Endodermal cell (in vitro differentiated cells): ENCODE results near the gene CLCN2. TPM values are rescaled to one million over a fixed set of nuclear protein-coding genes. Genes with fewer than 3 reads are reported as not detected.

ENCODE experiments used
- DNase-seq: peaks from one replicate; pipeline ENCODE4 v3.0.0-alpha.2; 2017
- H3K27ac ChIP-seq: 2 replicates; pipeline ENCODE4 v1.5.1; 2013; ENCODE audit warnings: mild to moderate bottlenecking, low read depth, low read length, moderate library complexity
- H3K27me3 ChIP-seq: 2 replicates; pipeline ENCODE4 v1.6.1; 2013; ENCODE audit warnings: mild to moderate bottlenecking, low read length, moderate library complexity; ENCODE audit not compliant: insufficient read depth, control insufficient read depth, poor library complexity, severe bottlenecking
- H3K36me3 ChIP-seq: 2 replicates; pipeline ENCODE4 v1.7.0; 2013; ENCODE audit warnings: mild to moderate bottlenecking, low read length, moderate library complexity; ENCODE audit not compliant: control insufficient read depth, insufficient read depth
- H3K4me1 ChIP-seq: one replicate; pipeline ENCODE4 v1.7.0; 2013; ENCODE audit warnings: low read length; ENCODE audit not compliant: control insufficient read depth, insufficient read depth
- H3K4me3 ChIP-seq: 2 replicates; pipeline ENCODE4 v1.5.1; 2013; ENCODE audit warnings: mild to moderate bottlenecking, low read length, moderate library complexity
- H3K9ac ChIP-seq: 2 replicates; pipeline ENCODE4 v1.6.1; 2013; ENCODE audit warnings: mild to moderate bottlenecking, low read length, moderate library complexity; ENCODE audit not compliant: poor library complexity, severe bottlenecking; ENCODE audit errors: extremely low read depth
- H3K9me3 ChIP-seq: 2 replicates; pipeline ENCODE4 v1.6.1; 2013; ENCODE audit warnings: mild to moderate bottlenecking, low read length, moderate library complexity; ENCODE audit not compliant: control insufficient read depth
- H3K27ac Mint-ChIP-seq: 2 replicates; pipeline ENCODE4 v1.8.0; 2020; ENCODE audit warnings: mixed read lengths
- H3K27me3 Mint-ChIP-seq: 2 replicates; pipeline ENCODE4 v1.8.0; 2021; ENCODE audit warnings: mild to moderate bottlenecking, mixed read lengths; ENCODE audit not compliant: insufficient read depth
- H3K36me3 Mint-ChIP-seq: 2 replicates; pipeline ENCODE4 v1.8.0; 2020; ENCODE audit warnings: low read depth, mixed read lengths
- H3K4me1 Mint-ChIP-seq: 2 replicates; pipeline ENCODE4 v1.8.0; 2020; ENCODE audit warnings: mixed read lengths
- H3K4me3 Mint-ChIP-seq: 2 replicates; pipeline ENCODE4 v1.8.0; 2020; ENCODE audit warnings: mild to moderate bottlenecking, moderate library complexity, mixed read lengths
- H3K9me3 Mint-ChIP-seq: 2 replicates; pipeline ENCODE4 v1.8.0; 2020; ENCODE audit warnings: mild to moderate bottlenecking, mixed read lengths
- CTCF ChIP-seq: fragments of 200-600 bp; sonication (generic); conservative IDR thresholded peaks from 2 replicates; pipeline ENCODE4 v1.5.0; 2021; ENCODE audit warnings: antibody characterized with exemption, mild to moderate bottlenecking
- WGBS, 2 experiments: methylation state at CpG; one replicate each; pipeline versions ENCODE4 v1.1.5 to v1.1.7; 2013; ENCODE audit warnings: missing lambda C conversion rate in 2 of 2, mixed read lengths in 1 of 2; ENCODE audit not compliant: insufficient coverage in 1 of 2, insufficient read length in 1 of 2; 5-methylcytosine and 5-hydroxymethylcytosine counted together
- total RNA-seq, 2 donors: library from RNA; stranded (reverse); fragmentation: NEBNext Ultra II Directional in 1 of 2; extraction: Animal tissue kit (Norgen Biotek cat#: 25700) in 1 of 2; gene quantifications; 2 replicates in 1 of 2; 3 replicates in 1 of 2; pipeline ENCODE4 v1.2.1, GENCODE V29; 2021

Gene CLCN2
- total RNA-seq, 2 donors from 2014 or later, result 32.4 to 38.4 TPM

GRCh38 chr3:184405075-184406030 lies 43.9 kb upstream of the CLCN2 start:
- Histone ChIP-seq H3K36me3 (no peaks in the 10 kb centered on the region), H3K4me1 (no peaks in the 10 kb centered on the region), H3K4me3 (no peak overlapping the region), H3K9ac (no peak overlapping the region), H3K9me3 (no peaks in the 10 kb centered on the region), H3K27ac (no peak overlapping the region), H3K27me3 (peaks cover 14% of the 10 kb centered on the region)
- no peak for DNase-seq
- no peak for TF ChIP-seq CTCF
- H3K4me3 Mint-ChIP-seq, result no peak overlapping the region
- no peaks in the 10 kb centered on the region for H3K9me3 Mint-ChIP-seq
- H3K36me3 Mint-ChIP-seq, result no peaks in the 10 kb centered on the region
- 90 to 91% methylated on average over 10 to 19 of the region's 20 CpGs for WGBS, 2 experiments
- H3K27ac Mint-ChIP-seq, result no peak overlapping the region
- peaks cover 14% of the 10 kb centered on the region for H3K27me3 Mint-ChIP-seq
- peaks cover 4% of the 10 kb centered on the region for H3K4me1 Mint-ChIP-seq

GRCh38 chr3:184399410-184399809 lies 38.0 kb upstream of the CLCN2 start:
- Mint-ChIP-seq H3K36me3 (no peaks in the 10 kb centered on the region), H3K27ac (no peak overlapping the region), H3K4me1 (peaks cover 2% of the 10 kb centered on the region), H3K27me3 (peaks cover 14% of the 10 kb centered on the region), H3K9me3 (no peaks in the 10 kb centered on the region), H3K4me3 (no peak overlapping the region)
- no peak overlapping the region for H3K9ac ChIP-seq
- 12 to 20% methylated on average over 2 to 9 of the region's 9 CpGs for WGBS, 2 experiments
- no peaks in the 10 kb centered on the region for H3K36me3 ChIP-seq
- peaks cover 14% of the 10 kb centered on the region for H3K27me3 ChIP-seq
- H3K27ac ChIP-seq, result no peak overlapping the region
- TF ChIP-seq CTCF, result no peak
- peak overlapping the region; percentile 69 for H3K4me3 ChIP-seq
- H3K9me3 ChIP-seq, result no peaks in the 10 kb centered on the region
- H3K4me1 ChIP-seq, result peaks cover 3% of the 10 kb centered on the region
- peak; percentile 77 for DNase-seq

GRCh38 chr3:184395320-184395660 lies 33.9 kb upstream of the CLCN2 start:
- H3K36me3 ChIP-seq, result no peaks in the 10 kb centered on the region

More at GRCh38 chr3:184395320-184395660, 33.9 kb upstream of the CLCN2 start:
- H3K27ac Mint-ChIP-seq, result no peak overlapping the region
- H3K36me3 Mint-ChIP-seq, result no peaks in the 10 kb centered on the region
- DNase-seq, result no peak
- no peaks in the 10 kb centered on the region for H3K27me3 ChIP-seq
- peaks cover 2% of the 10 kb centered on the region for H3K4me1 Mint-ChIP-seq
- TF ChIP-seq CTCF, result no peak
- H3K4me1 ChIP-seq, result peaks cover 3% of the 10 kb centered on the region
- WGBS, 2 experiments, result 95 to 98% methylated on average over 3 to 4 of the region's 5 CpGs
- H3K27ac ChIP-seq, result no peak overlapping the region
- H3K4me3 ChIP-seq, result no peak overlapping the region
- H3K9me3 ChIP-seq, result no peaks in the 10 kb centered on the region
- H3K4me3 Mint-ChIP-seq, result no peak overlapping the region
- H3K9ac ChIP-seq, result no peak overlapping the region
- H3K27me3 Mint-ChIP-seq, result peaks cover 7% of the 10 kb centered on the region
- no peaks in the 10 kb centered on the region for H3K9me3 Mint-ChIP-seq
